Glutamatergic neuron (in vitro differentiated cells): ENCODE data around the gene MARCHF6. TPM values are rescaled to one million over a fixed set of nuclear protein-coding genes. Genes with fewer than 3 reads are reported as not detected.

ENCODE experiments used
- DNase-seq: peaks from one replicate; pipeline ENCODE4 v3.0.0; 2022
- H3K27ac Mint-ChIP-seq: one replicate; pipeline ENCODE4 v1.8.0; 2020; ENCODE audit warnings: mild to moderate bottlenecking, mixed read lengths, inconsistent platforms; ENCODE audit not compliant: unreplicated experiment
- H3K27me3 Mint-ChIP-seq: one replicate; pipeline ENCODE4 v1.8.0; 2020; ENCODE audit warnings: mild to moderate bottlenecking, moderate library complexity, mixed read lengths, inconsistent platforms; ENCODE audit not compliant: unreplicated experiment
- H3K36me3 Mint-ChIP-seq: one replicate; pipeline ENCODE4 v1.8.0; 2020; ENCODE audit warnings: mild to moderate bottlenecking, mixed read lengths, inconsistent platforms; ENCODE audit not compliant: unreplicated experiment
- H3K4me1 Mint-ChIP-seq: one replicate; pipeline ENCODE4 v1.8.0; 2020; ENCODE audit warnings: mild to moderate bottlenecking, low read depth, mixed read lengths, inconsistent platforms; ENCODE audit not compliant: unreplicated experiment
- H3K4me3 Mint-ChIP-seq: one replicate; pipeline ENCODE4 v1.8.0; 2020; ENCODE audit warnings: mild to moderate bottlenecking, mixed read lengths, inconsistent platforms; ENCODE audit not compliant: unreplicated experiment
- H3K9me3 Mint-ChIP-seq: one replicate; pipeline ENCODE4 v1.8.0; 2020; ENCODE audit warnings: mild to moderate bottlenecking, moderate library complexity, mixed read lengths, inconsistent platforms; ENCODE audit not compliant: unreplicated experiment
- total RNA-seq: library from RNA; stranded (reverse); fragmentation: NEBNext Ultra II Directional; extraction: Animal tissue kit (Norgen Biotek cat#: 25700); gene quantifications from one replicate; pipeline ENCODE4 v1.2.1, GENCODE V29; 2021; ENCODE audit not compliant: unreplicated experiment
- TF ChIP-seq, protein P1 (sequence below): fragments of 200-600 bp; sonication (generic); IDR thresholded peaks from one replicate; pipeline ENCODE4 v1.5.0; 2021; ENCODE audit not compliant: partially characterized antibody, unreplicated experiment

MARCHF6 gene
- total RNA-seq, 1 donor from 2014 or later, result 245 TPM

DNA sequence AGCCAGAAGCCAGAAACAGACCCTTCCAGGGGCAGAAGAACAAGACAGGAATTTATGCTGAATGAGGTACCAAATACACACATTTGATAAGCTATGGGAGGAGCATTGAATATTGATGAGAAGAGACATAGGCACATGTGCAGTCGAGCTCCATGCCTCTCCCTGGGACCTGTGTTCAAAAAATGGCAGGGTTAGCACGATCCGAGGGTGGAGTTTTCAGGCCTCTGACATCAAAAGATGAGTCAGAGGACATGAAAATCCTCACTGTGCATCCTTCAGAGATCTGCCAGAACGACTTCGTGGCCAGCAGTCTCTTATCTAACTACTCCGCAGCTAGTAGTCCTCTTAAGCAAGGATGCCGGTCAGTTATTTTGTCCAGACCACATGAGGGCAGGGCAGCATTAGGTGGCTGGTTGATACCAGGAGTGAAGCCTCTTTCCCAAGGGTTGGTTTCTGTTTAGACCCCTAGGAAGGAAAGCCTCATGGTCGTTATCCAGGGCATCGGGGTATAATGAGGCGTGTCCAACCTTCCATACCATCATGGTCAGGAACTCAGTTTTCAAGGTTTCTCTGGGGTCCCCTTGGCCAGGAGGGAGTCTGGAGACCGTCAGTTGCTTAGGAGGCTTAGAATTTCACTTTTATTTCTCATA is 34.2 kb upstream of the MARCHF6 start:
- Mint-ChIP-seq H3K27me3 (no peaks in the 10 kb centered on the region), H3K4me1 (no peaks in the 10 kb centered on the region), H3K27ac (no peak overlapping the region), H3K4me3 (no peak overlapping the region), H3K9me3 (no peaks in the 10 kb centered on the region), H3K36me3 (peaks cover 4% of the 10 kb centered on the region)
- DNase-seq, result no peak
- TF ChIP-seq, protein P1, sequence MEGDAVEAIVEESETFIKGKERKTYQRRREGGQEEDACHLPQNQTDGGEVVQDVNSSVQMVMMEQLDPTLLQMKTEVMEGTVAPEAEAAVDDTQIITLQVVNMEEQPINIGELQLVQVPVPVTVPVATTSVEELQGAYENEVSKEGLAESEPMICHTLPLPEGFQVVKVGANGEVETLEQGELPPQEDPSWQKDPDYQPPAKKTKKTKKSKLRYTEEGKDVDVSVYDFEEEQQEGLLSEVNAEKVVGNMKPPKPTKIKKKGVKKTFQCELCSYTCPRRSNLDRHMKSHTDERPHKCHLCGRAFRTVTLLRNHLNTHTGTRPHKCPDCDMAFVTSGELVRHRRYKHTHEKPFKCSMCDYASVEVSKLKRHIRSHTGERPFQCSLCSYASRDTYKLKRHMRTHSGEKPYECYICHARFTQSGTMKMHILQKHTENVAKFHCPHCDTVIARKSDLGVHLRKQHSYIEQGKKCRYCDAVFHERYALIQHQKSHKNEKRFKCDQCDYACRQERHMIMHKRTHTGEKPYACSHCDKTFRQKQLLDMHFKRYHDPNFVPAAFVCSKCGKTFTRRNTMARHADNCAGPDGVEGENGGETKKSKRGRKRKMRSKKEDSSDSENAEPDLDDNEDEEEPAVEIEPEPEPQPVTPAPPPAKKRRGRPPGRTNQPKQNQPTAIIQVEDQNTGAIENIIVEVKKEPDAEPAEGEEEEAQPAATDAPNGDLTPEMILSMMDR, result no peak

DNA sequence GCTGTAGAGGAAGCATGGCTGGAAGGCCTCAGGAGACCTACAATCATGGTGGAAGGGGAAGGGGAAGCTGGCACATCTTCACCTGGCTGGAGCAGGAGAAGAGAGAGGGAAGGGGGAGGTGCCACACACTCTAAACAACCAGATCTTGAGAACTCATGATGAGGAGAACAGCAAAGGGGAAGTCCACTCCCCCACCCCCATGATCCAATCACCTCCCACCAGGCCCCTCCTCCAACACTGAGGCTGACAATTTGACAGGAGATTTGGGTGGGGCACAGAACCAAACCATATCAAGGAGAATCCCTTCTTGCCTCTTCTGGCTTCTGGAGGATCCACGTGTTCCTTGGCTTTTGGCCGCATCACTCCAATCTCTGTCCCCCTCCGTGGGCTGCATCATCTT is 32.7 kb upstream of the MARCHF6 start:
- TF ChIP-seq, protein P1, result no peak
- no peak for DNase-seq
- Mint-ChIP-seq H3K4me3 (no peak overlapping the region), H3K4me1 (no peaks in the 10 kb centered on the region), H3K9me3 (no peaks in the 10 kb centered on the region), H3K27me3 (no peaks in the 10 kb centered on the region), H3K36me3 (no peaks in the 10 kb centered on the region), H3K27ac (no peak overlapping the region)

DNA sequence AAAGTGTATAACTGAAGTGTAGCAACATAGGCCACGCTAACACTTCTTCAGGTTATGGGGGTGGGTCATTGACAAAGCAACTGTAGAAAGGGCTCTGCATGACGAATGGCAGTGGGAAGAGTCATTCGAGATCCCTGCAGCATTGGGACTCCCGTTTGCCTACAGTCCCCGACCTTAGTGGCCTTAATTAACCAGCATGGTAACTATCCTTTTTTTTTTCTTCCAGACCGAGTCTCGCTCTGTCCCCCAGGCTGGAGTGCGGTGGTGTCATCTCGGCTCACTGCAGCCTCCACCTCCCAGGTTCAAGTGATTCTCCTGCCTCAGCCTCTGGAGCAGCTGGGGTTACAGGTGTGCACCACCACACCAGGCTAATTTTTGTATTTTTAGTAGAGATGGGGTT is 31.6 kb upstream of the MARCHF6 start:
- Mint-ChIP-seq H3K4me3 (no peak overlapping the region), H3K36me3 (no peaks in the 10 kb centered on the region), H3K4me1 (no peaks in the 10 kb centered on the region), H3K27me3 (no peaks in the 10 kb centered on the region), H3K27ac (no peak overlapping the region), H3K9me3 (no peaks in the 10 kb centered on the region)
- no peak for DNase-seq
- TF ChIP-seq, protein P1, result no peak

DNA sequence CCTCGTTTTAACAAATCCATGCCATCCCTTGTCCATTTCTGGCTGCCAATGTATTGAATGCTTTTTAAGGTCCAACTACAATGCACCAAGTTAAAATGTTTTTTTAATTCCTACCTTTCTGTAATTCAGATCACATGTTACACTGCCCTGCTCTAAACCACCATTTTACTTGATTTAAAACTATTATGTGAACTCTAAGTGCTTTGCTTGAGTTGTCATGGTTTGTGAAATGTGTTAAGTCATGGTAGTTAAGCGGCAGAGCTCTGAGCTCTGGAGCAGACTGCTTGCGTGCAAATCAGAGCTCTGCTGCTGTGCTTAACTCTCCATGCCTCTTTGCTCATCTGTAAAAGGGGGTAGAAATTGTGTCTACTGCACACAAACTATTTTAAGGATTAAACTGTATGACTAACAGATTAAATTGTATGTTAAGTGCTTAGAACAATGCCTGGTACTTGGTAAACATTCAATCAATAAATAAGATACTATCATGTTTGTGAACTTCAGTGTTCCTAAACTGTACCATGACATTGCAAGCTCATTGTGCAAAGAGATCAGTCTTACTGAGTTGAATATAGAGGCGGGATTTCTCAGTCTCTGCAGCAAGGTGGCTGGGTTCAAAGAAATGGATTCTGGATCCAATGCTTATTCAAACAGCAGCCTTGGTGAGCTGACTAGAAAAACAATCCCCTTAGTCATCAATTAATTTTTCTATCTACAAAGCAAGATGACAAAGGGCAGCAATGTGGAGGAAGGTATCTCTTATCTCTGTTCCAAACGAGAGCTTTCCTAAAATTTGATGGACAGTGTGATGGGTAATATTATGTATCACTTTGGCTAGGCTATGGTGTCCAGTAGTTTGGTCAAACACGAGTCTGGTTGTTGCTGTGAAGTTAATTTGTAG is 29.7 kb upstream of the MARCHF6 start:
- no peaks in the 10 kb centered on the region for H3K9me3 Mint-ChIP-seq
- DNase-seq, result no peak
- H3K27ac Mint-ChIP-seq, result no peak overlapping the region
- H3K27me3 Mint-ChIP-seq, result no peaks in the 10 kb centered on the region
- no peaks in the 10 kb centered on the region for H3K4me1 Mint-ChIP-seq
- TF ChIP-seq, protein P1, result no peak
- H3K36me3 Mint-ChIP-seq, result no peaks in the 10 kb centered on the region
- no peak overlapping the region for H3K4me3 Mint-ChIP-seq
